ENCODE data around the gene PDZRN3.

The PDZRN3 gene

DNA sequence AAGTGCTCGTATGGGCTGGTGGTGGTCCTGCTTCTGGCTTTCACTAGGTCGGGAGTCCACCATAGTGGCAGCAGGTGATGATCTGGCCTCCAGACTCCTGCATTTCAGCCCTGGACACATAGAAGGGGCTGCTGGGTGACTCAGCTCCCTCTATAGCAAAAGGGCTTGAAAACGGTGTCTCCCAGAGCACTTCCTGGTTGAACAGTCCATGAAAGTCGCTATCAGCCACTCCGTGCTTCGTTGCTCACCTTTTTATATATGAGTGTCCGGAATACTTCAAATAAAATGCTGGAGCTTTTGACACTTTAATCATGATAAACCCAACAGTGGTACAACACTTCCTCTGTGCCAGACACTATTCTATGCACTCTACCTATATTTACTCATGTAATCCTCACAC is 213.2 kb downstream of the PDZRN3 start:
- DNase-seq: no peak

DNA sequence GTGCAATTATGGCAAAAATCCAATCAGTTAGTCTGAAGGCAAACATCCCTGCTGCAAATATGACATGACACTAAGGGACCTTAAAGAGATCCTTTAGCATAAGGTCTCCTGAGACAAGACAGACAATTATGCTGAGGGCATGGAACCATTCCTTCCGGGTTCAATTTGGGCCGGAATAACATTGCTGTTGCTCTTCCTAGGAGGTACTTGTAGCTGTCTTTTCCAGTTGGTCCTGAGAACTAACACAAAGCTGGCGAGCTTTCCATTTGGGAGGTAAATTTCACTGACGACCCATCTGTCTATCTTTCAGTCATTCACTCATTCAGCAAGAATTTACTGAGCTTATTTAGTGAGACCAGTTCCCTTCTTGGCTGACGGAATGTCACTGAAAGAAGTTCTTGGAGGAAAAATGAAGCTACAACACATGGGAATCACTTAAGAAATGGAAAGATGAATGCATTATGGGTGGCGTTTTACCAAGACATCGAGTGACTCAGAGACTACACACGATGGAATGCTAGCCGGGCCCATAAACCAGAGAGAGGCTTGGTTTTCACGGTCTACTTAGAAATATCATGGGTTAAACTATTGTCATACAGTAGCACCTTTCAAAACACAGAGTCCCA is 215.5 kb downstream of the PDZRN3 start:
- no peak for DNase-seq

DNA sequence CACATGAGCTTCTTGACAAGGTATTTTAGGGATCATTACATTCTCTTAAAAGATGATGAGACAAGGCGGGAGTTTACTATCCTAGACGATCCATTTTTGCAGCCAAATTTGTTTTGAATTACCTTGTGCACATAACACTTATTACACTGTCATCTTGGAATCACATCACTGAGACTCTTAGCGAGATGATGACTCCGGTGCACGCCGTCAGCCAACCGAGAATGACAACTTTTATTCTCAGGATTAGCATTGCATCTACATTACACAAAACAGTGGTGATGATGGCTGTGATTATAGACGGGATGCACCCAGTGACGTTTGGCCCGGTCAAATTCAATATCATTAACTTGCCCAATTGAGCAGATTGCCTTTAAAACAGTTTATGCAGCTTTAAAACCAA is 216.1 kb downstream of the PDZRN3 start:
- no peak for DNase-seq

DNA sequence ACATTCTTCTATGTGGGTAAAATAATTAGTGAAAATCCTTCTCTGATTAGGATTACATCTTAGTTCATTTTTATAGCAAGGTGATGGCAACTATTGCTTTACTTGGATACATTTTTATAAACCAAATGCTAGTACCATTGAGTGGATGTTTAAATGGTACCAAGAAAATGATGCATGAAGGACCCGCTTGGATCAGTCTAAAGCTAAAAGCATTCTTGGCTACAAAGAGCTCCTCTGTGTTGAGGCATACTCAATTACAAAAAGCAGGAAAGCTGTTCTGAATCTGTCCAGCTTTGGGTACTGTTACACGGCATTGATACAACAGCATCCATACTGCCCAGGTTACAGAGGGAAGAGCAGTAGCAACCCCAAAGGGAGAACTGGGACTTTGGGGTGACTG is 217.2 kb downstream of the PDZRN3 start:
- DNase-seq: no peak

DNA sequence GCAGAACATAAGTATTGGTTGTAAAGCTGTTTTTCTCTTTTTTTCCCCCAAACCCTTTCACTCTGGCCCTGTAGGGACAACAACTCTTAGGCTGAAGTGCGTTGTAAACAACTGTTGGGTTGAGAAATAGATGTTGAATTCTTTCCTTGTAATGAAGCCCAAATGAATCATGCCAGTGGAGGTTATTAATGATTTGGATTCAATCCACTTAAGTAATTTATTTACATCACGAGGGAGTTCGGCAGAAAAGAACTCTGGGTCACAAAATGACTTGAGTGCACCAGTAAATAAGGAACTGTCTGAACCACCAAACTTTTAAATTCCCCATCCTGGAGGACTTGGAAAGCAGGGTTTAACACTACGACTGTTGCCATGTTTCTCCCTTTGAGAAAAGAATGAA is 218.9 kb downstream of the PDZRN3 start:
- no peak for DNase-seq

DNA sequence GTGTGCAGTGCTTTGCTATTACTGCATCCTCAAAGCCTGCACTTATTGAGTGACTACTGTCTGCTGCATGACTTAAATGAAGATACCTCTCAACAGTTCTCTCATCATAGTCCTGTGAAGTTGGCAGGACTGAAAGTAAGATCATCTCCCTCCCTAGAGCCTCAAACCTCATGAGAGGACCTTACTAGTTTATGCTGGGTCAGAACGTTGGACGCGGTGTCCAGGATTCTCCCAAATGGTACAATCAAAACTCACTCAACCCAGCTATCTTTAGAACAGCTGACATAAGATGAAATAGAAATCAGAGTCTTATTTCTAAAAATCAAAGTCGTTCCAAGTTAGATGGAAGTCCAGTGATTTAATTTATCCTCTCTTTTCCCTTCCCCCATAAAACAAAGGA is 219.7 kb downstream of the PDZRN3 start:
- DNase-seq: no peak

DNA sequence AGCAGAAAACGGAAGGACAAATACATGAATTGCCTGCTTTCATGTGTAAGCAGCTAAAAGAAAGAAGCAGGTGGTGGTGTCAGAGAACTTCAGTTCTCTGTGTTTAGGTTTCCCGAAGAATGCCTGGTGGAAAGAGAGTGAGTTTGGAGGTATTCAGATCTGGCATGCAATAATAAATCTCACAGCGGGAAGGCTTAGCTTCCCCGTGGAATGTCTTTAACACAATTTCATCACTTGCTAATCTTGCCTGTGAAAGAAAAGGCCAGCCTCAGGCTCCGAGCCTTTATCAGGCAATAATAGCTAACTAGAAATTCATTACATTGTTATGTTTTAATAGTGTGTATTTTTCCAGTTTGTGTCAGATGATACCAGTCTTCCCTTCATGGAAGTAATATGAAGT is 220.3 kb downstream of the PDZRN3 start:
- DNase-seq: no peak

DNA sequence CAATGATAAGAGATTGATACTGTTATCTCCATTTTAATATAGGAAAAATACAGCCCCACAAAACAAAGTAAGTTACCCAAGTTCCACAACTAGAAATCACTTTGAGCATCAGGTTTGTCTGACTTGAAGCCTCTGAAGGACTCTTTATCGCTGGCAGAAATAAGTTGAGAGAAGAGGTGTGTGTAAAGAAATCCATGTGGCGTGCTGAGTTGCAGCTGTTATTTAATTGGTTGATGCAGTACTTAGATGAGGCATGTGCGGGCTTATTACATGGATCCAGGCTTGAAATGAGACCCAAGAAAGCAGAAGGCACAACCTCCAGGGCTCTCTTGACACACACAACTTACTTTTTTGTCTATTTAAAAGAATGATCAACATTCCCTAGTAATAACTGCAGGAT is 221.3 kb downstream of the PDZRN3 start:
- no peak for DNase-seq

DNA sequence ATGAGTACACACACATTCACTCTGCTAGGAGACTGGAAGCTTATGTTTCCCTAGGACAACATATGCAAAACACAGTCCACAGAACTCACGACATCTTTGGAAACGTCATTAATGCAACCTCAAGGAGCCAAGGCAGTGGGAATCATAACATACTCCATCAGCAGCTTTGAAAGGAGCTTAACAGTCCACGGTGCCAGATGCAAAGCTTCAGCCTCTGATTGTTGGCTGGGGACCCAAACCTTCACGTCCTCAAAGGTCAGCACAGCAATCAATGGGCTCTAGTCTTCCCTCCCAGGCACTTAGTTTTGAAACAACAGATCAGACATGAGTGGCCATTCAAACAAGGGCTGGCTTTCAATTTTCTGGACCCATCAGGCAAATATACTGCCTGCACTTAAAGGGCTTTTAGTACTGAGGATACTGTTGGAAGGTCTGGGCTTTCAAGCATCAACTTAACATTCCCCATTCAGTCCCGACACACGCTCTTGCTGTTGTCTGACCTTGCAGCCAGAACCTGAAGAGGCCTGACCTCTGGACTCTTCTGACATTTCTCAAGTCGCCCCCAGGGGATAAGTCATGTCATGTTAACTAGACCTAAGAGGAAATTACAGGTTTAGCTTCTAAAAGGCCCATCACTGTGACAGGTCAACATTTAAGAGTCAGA is 223.0 kb downstream of the PDZRN3 start:
- no peak for DNase-seq

DNA sequence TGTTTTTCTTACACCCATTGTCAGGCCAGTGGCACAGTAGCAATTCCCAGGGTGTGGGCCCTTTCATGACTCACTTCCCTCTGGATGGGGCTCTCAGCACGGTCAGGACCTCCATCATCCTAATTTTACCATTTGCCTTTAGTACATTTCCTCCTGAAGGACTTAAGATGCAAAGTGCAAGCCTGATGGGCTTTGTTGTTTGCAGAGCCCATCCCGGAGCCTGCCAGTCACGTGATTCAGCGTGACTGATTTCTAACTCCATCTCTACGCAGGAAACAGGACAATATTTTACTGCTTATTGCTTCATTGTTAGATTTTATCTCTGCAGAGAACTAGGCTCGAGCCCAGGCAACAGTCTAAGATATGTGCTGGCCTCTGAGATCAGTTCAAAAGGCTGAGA is 223.7 kb downstream of the PDZRN3 start:
- no peak for DNase-seq

DNA sequence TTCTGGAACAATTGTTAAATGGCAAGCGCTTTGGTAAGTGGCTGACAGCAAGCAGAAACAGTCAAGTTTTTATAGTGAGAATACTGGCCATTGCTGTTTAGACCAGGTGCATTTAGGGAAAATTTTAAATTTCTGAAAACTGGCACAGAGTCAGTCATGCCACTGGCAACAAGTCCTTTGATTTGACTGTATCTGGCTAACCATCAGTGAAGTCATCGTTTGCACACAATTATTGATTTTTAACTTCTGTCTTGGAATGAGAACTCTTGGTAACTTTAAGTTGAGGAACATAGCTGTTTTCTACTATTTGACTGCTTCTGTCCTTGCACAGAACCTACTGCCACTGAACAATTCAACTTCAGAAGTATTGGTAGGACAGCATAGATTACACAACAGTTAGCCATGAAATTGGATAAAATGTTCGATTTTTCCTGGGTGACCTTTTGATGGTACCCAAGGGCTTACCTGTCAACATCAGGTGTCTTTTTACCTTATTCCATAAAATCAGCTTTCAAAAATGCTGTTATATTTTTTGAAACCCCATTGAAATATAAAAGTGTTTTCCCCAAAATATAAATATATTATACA is 225.0 kb downstream of the PDZRN3 start:
- no peak for DNase-seq

DNA sequence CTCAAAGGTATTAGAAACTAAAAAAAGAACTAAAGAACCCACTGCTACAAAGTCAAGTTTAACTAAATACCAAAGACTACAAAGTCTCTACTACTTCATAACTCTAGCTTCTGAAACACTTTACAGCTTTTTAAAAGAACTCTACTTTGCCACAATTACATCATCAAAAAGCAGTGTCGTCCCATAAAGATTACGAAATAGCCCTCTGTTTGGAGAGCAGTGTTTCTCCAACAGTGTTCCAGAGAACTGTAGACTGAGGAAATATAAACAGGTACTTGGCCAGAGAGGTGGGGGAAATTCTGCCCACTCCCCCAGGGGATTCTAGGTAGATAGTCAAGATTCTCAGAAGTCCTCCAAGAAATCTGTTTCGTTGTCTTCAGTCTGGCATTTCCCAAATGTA is 225.6 kb downstream of the PDZRN3 start:
- DNase-seq: no peak

DNA sequence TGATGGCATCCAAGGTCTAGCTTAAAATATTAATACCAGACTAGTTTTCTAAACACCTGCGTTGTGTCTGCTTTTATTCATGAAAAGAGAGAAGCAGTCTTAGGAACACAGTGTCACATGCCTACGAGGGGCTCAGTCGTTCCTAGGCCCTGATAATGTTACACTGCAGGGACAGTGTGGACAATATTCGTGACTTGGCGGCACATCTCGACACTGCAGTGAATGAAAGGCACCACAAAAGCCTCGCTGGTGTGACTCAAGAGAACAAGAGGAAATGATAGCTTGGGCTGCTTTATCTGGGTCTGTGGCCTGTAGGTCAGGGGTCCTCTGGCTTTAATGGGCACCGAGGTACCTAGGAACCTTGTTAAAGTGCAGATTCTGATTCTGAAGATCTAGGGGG is 226.7 kb downstream of the PDZRN3 start:
- DNase-seq: no peak

DNA sequence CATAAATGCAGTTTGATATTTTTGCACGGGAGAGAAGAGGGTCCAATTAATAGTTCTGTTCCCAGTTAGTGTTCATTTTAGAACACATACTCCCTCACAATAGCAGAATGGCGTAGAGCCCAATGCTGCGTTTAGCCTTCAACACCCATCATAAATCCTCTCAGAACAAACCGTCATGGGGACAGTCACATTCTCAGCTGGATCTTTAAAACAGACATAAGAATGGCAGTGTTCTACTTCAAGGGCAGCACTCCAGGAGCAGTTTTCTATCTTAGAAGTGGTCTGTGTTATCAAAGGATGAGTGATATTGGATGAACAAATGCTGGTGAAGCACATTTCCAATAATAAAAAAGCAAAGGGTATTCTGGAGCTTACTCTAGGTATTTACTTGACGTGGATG is 230.5 kb downstream of the PDZRN3 start:
- no peak for DNase-seq

DNA sequence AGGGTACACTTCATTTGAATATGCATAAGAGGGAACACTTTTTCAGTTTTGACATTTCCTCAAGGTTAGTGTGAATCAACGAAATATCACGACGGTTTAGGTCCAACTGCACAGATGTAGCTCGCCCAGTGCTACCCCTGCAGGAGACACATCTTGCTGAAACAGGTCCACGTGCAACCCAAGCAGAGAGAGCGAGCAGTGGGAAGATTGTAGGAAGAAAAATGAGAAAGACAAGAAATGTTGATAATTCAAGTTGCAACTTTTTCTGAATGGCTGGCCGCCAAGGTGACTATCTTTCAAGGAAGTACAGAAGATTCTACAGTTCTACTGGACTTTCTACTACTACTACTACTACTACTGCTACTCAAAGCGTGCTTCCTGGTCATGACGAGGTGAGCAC is 231.7 kb downstream of the PDZRN3 start:
- DNase-seq: no peak

DNA sequence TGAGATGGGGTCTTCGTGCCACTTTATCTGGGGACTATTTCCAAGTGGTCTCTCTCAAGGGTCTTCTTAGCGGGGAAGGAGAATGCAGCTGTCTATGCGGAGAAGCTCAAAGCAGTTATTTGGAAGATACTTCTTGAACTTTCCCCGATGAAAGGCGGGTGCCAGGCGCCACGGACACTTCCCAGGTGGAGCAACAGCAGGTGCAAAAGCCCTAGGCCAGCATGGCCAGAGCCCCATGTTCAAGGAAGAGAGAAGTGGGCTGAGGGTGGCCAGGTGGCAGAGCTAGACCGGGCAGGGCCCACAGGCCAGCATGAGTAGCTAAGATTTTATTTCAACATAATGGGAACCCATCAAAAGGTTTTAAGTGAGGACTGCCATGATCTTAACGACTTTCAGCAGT is 232.8 kb downstream of the PDZRN3 start:
- DNase-seq: no peak

DNA sequence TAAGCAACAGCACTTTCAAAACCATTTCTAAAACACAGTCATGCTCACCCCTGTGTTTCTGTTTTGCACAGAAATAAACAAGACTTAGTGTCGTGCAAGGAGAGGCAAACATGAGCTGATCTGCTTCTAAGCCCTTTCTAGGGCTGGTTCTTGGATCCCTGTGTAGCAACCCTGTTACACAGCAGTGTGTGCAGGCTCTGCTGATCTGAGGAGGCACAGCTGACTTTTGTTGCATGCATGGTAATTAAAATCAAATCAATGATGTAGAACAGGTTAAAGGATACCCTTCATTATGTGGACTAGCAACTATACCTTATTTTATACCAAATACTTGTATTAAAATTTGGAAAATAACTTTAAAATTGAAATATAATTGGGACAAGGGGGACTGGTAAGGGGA is 234.8 kb downstream of the PDZRN3 start:
- DNase-seq: no peak

DNA sequence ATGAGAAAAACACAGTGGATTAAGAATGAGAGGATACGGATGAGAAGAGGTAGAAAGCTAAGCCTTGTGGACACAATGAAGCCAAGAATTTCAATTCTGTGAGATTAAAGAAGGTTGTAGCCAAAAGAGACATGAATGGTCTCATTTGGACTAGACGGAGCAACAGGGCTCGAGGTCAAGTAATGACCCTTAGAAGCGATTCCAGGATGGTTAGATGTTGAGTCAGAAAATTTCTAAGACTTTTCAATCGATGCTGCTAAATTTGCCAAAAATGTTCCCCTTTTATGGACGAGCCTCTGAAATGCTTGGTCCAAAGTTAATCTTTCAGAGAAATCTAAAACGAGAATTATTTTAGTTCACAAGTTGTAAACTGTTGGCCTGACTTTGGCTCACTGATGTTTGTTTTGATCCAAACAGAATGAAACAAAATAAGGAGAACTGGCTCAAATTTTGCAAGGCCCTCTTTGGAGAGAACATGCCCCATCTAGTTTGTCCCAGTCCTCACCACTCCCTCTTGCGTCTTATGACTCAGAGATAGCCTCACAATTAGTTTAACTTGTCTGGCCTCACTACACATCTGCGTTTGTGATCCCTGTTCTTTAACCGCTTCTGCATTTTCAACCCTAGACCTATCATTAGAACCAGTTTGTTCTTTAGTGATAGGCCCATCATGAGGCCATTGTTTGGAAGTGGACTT is 235.5 kb downstream of the PDZRN3 start:
- no peak for DNase-seq

DNA sequence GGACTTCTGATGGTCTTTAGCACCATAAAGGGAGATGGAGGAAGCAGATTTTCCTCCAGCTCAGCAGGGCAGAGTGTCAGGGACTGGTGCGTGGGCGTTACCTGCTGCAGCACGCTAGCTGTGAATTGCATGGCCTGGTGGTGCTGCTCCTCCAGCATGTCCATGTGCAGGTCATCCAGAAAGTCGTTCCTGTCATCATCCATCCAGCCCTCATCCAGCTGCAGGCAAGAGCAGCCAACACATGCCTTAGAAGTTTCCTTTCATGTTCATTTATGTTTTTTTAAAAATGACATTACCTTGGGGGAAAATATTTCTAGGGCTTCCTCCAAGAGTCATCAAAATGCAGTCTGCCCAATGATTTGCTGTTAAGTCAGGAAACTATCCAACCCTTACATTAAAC is 239.2 kb downstream of the PDZRN3 start:
- peak; percentile 67 for DNase-seq

DNA sequence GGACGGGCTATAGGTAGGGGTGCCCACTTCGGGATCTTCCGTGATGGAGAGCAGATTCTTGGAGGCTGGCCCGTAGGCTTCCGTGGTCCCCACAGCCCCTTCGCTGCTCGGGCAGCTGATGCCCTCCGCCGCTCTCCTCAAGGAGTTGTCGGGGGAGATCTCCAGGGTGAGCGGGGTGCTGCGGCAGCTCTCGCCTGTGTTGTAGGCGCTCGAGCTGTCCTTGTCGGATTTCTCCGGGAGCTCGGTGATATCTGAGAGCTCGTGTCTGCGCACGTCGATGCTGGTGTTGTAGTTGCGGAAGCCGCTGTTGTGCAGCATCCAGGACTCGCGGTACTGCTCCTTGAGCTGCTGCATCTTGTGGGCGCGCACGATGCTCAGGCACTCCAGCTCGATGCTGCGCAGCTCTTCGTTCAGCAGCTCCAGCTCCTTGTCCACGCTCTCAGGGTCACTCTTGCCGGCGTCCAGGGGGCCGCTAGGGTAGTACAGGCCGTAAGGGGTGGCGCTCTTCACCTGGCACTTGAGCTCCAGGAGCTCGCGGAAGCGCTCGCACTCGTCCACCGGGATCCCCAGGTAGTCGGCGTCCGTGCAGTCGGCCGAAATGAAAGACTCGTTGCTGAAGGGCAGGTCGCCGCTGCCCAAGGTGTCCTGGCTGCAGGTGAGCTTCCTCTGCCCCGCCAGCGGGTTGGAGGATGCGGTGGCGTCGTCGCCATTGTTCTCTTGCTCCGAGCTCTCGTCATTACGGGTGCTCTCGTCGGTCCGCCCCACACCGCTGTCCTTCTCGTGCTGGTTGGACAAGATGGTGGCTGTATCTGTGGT is 240.4 kb downstream of the PDZRN3 start:
- DNase-seq: no peak

DNA sequence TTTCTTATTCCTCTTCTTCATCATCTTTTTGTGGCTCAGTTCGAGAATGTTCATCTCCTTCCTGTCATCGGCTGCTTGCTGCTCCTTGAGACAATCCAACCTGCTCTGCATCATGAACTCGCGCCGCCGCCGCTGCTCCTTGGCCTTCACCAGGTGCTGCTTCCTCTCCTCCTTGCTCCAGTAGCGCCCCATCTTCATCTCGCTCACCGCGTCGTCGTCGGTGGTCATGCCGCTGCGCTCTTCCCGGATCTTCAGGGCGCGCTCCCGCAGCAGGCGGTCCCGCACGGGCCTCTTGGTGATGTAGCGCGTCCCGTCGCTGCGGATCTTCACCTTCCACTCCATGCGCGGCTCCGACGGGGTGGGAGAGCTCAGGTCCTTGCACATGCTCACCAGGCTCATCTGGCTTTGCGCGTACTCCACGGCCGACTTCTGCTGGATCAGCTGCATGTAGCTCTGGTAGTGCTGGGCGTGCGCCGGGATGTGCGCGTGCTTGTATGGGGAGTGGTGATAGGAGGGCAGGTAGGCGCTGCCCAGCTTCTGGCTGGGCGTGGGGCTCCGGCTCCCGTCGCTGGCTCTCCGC is 241.2 kb downstream of the PDZRN3 start:
- DNase-seq: no peak

DNA sequence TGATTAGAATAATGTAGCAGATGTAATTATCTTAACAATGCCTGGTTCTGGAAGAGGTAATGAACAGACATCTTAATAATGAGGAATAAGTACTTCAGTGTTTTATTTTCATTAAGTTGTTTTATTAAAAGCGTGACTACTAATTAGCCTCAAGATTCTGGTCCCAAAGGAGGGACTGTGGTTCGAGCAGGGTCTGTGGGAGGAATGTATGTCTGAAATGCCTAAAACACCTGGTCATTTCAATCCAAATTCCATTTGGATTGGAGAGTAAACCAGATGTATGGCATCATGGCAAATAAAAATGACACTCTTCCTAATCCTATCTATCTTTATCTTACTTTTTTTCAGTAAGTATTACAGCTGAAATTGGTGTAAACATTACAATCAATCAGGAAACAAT is 243.2 kb downstream of the PDZRN3 start:
- no peak for DNase-seq
